RWPE1 (cell line): ENCODE measurements around the gene BOC.

Experiments used
- CTCF ChIA-PET: fragments of 350-600 bp; sonication (Branson Sonifier 250); formaldehyde crosslinking; extraction: SDS; loops from one replicate; lab custom pipeline; 2021; lab: Yijun Ruan, JAX
- POLR2A ChIA-PET: fragments of 400-600 bp; formaldehyde crosslinking; extraction: SDS; loops from one replicate; lab custom pipeline; 2020; ENCODE audit warnings: antibody characterized with exemption; ENCODE audit not compliant: low non-redundant PET; lab: Yijun Ruan, JAX
- DNase-seq: peaks from one replicate; pipeline ENCODE4 v3.0.0; 2012; ENCODE audit warnings: low spot score
- H3K27ac ChIP-seq: fragments of 450-650 bp; 2 replicates; pipeline ENCODE4 v1.5.1; 2017
- CTCF ChIP-seq: fragments of 450-650 bp; conservative IDR thresholded peaks from 2 replicates; pipeline ENCODE4 v1.5.1; 2017; ENCODE audit warnings: low read depth, mild to moderate bottlenecking

BOC gene

DNA sequence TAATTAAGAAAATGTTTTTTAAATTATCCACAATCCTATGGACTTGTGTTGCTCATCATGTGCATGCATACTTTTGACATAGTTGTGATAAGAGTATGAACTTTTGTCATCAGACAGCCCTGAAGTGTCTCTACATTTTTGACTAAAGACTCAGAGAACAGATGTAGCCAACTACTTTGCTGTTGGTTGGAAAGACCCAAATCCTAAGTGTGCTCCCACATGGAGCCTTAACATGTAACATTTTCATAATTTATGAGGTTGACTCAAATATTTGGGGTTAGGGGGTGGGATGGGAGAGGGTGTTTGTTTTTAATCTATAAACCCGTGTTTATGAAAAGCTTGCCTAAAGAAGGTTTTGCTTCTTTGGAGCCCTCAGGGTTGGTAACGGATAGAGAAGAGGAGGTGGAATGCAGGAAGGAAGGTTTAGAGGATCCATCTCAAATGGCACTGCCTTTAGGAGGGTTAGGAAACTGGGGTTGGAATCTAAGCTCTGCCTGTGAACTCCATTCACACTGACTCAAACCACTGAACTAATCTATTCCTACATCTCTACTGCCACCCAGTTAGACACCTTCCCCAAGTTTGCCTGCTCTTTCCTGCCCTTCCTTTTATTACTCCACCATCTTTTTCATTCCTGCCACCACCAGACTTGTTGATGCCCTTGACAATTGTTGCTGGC lies 3.7 kb downstream of the BOC start:
- TF ChIP-seq CTCF, result no peak
- ChIA-PET POLR2A (no interaction called here), CTCF (no interaction called here)
- DNase-seq, result no peak
- no peak overlapping the region for H3K27ac ChIP-seq

- no peak overlapping the region for H3K27ac ChIP-seq
- CTCF ChIA-PET, result interaction anchor here (0.6 kb wide), 1 partner anchor 12 kb away, joined by 4 read pairs; no protein-coding TSS in a partner anchor
- no peak for TF ChIP-seq CTCF
- no peak for DNase-seq
- POLR2A ChIA-PET, result no interaction called here
These were observed 5.0 kb downstream of the BOC start for GRCh38 chr3:113216393-113216792.

DNA sequence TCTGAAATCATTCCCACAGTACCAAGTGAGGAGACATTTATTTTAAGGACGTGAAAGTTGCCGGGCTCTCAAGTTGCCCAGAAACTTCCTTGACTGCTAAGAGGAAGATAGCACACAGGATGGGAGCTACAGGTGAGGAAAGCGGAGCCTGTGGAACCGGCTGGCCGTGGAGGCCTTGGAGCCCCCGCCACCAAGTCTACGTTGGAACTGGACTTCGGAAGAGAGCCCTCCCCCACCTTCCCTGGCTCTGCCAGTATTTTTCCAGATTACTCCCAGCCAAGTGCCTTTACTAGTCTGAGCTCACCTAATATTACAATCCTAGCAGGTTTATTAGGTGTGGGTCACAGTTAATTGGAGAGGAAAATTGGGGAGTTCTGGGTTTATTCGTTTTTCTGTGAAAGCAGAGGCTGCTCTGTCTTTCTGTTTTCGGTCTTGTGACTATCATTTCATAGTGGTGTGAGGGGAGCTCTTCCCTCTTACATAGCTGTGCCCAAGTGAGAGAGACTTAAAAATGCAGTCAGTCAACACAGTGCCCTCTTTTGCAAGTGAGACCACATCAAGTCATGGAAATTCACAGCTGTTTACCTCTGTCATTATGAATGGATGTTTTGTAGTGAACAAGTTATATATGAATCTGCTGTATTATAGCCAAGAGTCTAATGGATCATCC lies 6.8 kb downstream of the BOC start:
- no peak for TF ChIP-seq CTCF
- ChIA-PET CTCF (no interaction called here), POLR2A (no interaction called here)
- no peak for DNase-seq
- no peak overlapping the region for H3K27ac ChIP-seq

GRCh38 chr3:113218681-113219045 lies 7.3 kb downstream of the BOC start:
- H3K27ac ChIP-seq, result no peak overlapping the region
- ChIA-PET POLR2A (no interaction called here), CTCF (no interaction called here)
- DNase-seq, result no peak
- no peak for TF ChIP-seq CTCF

DNA sequence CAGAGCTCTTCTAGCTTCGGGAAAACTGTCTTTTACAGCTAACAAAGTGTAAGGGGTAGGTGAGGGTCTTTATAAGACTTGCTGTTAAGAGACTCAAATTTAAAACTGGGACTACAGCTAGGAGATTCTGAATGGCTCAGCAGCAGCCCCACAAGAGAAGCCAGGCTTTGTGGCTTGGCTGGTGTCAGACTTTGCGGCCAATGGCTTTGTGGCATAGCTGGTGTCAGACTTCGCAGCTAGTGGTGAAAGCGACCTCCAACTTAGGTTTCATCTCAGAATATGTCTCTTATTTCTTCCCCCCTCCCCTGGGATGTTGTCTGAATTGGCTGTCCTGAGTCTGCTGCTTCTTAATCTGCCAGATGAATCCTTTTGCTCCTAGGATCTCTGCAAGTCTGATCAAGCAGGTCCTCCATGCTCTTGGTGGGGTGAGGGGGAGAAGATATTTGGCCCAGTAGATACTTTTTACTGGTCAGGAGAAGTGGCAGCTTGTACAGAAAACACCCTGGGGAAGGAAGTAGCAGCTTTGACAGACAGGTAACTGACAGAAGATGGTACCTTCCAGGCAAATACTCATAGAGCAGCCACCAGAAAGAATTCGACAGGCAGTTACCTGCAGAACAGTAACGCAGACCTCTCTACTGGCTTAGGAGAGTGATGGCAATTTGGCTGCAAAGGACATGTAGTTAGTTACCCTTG lies 8.4 kb downstream of the BOC start:
- TF ChIP-seq CTCF, result no peak
- CTCF ChIA-PET, result no interaction called here
- H3K27ac ChIP-seq, result no peak overlapping the region
- POLR2A ChIA-PET, result no interaction called here
- DNase-seq, result no peak

GRCh38 chr3:113220721-113221120 lies 9.4 kb downstream of the BOC start:
- no peak for DNase-seq
- no peak overlapping the region for H3K27ac ChIP-seq
- no peak for TF ChIP-seq CTCF
- POLR2A ChIA-PET, result no interaction called here
- CTCF ChIA-PET, result interaction anchor here (0.5 kb wide), 1 partner anchor 17 kb away, joined by 3 read pairs; no protein-coding TSS in a partner anchor
